T-helper 2 cell treated with Interferon-gamma antibody and Interleukin-4, amounts not matched to agents 100 ng/mL and 5 ng/mL, for 36 hours (primary cell): Measurements from ENCODE around the gene NKAIN2. TPM values are rescaled to one million over a fixed set of nuclear protein-coding genes. Genes with fewer than 3 reads are reported as not detected.
"Not testable (repeated sequence)": the region's sequence is repeated elsewhere in the genome, so short reads cannot be mapped to it uniquely, and the experiment has no call there.

Source experiments
- intact Hi-C: fragments of 100-400 bp; cut with micrococcal nuclease; formaldehyde crosslinking; loops from one replicate; pipeline ENCODE4 v1.15.1; 2023
- total RNA-seq: library from RNA; stranded (reverse); gene quantifications from 2 replicates; pipeline ENCODE4 v1.2.3, GENCODE V29; 2022

Gene NKAIN2
- total RNA-seq, 1 donor from 2014 or later: not detected

DNA sequence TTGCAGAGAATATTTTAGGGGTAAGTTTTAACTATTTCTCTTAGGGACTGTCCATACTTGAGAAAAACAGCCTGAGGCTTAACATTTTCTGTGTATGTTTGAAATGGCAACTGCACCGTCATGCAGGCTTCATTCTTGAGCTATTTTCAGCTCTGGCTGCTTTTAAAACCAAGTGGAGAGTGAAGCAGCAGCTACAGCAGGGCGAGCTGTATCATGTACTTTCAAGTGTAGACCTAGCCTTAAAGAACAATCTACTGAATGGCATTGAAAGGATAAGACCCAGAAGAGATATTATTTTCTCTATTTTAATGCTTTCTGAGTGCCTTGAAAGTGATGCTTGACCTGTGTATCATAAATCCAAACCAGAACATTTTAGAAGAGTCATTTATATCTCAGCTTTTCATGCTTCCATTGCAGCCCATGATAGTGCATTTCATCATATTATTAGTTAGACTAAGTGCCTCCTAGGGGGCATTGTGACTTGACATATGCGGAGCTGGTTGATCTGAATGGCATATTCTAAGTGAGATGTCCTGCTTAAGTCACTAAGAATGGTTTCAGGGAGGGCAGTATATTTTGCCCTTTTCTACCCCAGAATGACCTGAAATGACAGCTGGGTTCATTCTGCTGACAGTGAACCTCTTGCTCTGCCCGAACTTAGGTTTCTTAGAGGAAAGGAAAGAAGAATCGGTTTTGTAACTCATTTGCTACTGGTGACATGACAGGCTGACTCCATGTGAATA lies 85.3 kb downstream of the NKAIN2 start:
- intact Hi-C loops: no loop called here

DNA sequence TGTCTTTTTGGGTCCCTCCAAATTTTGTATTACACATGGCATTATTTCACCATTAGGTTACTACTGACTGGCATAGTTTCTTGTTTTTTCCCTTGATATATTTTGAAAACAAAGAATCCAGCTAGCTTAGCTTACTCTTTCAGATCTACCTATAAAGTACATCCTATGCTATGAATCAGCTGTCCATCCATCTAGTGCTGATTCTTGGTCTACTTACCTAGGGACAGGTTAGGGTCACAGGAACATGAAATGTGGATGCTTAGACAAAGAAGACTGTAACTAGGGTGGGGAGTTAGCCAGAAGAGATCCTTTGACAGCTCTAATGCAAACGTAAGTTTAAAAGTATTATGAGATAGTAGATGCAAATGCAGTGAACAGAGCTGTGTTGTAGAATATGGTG lies 91.7 kb downstream of the NKAIN2 start:
- intact Hi-C loops: no loop called here

DNA sequence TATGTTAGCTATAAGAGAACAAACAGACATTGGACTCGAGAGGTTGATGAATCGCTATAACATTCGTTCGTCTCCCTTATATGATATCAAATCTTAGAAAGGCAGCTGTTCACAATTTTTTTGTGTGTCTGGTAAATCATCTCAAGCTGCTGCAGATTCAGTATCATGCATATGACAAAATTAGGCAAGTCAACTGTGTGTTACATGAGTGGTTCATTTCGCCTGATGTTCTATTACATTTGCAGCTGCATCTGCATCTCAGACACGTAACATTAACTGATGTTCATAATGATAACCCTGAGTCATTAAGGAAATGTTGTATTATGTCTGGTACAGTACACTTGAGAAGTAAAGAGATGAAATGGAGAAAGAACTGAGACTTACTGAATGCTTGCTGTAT lies 92.1 kb downstream of the NKAIN2 start:
- intact Hi-C loops: no loop called here

GRCh38 chr6:123896869-123897268 lies 93.2 kb downstream of the NKAIN2 start:
- intact Hi-C loops: no loop called here

- intact Hi-C loops: no loop called here
These were observed 94.3 kb downstream of the NKAIN2 start for GRCh38 chr6:123897965-123898364.

DNA sequence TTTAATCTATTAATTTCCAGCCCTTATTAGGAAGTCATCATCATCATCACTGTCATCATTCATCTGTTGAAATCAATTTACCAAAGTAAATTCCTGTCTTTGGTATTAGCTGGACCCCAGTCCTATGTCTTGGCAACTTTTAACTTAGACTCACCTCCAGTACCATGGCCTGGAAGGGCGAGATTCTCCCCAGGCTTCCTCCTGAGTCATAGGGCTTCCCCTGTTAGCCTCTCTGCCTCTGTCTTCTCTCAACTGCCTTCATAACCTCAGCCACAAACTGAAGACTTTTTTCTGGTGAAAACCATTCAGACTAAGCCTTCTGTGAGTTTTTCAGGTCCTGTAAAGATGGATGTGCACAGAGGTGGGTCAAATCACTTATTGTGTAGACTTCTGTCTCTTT lies 95.0 kb downstream of the NKAIN2 start:
- intact Hi-C loops: no loop called here

GRCh38 chr6:123899745-123900144 lies 96.1 kb downstream of the NKAIN2 start:
- intact Hi-C loops: no loop called here

- intact Hi-C loops: no loop called here
These were observed 97.8 kb downstream of the NKAIN2 start for GRCh38 chr6:123901436-123901835.

DNA sequence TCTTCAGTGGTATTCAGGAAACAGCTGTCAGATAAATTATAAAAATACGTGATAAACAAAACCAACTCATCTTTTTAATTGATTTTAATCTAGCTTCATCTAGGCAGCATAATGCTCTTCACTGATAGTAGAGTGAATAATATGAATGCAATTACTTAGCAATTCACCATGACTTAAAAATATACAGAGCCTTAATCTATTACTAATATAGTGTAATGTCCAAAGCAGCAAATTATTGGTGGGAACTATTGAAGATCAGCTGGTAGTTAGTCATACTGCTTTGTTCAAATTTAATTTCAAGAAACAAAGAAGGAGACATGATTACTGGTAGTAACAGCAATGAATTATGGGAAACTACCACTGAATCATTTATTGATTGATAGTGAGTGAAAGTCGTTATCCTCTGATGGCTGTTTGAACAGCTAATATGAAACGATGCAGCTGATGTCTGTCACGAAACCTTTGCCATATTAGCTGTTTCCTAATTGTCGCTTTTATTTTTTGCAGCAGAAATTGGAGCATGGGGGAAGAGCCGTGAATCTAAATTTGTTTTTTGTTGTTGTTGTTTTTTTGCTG lies 99.2 kb downstream of the NKAIN2 start:
- intact Hi-C loops: no loop called here

DNA sequence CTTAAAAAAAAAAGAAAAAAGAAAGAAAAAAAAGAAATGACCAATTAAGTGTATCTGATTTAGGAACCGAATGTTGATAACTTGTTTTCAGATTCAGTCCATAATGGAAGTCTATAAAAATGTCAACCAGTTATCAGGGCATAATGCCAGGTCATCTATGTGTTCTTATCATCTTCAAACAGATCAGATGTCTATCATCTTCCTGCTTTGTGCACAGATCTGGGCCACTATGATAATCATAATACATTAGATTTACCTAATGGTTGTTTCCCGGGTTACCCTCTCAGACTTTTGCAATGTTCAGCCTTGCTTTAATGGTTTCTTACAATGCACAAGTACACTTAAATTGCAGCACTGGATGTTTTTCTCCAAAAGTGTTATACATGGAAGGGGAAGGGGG lies 100.6 kb downstream of the NKAIN2 start:
- intact Hi-C loops: no loop called here

DNA sequence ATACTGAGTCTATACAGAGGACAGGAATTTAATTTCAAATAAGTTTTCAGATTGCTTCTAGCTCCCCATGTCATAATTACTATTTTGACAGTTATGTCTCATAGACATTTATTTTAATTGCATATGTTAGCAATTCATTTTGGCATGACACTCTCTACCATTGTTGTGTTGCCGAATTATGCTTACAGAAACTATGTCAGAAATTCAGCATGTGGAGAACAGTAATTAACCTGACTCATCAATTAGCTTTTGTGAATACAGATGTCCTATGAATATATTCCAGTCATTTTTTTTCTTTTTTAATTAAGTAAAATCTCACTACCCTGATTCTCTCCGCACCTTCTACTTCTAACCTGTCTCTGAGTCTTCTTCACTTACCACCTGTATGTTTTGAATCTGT lies 105.1 kb downstream of the NKAIN2 start:
- intact Hi-C loops: no loop called here

DNA sequence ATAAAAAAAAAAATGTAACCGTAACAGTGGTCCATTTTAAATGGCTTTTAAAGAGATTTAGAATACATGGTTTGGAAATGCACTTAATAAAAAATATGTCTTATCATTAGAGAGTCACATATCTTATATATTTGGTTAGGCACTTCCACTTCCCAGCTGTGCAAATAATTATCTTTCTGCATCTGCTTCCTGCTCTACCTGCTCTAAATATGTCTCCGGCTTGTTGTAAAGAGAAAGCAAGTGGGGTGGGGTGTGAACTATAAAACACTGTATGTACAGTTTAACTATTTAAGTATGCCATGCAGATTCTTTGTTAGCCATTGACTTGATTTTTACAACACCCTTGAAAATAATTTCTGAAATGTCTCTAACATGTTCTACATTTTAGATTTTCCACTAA lies 106.3 kb downstream of the NKAIN2 start:
- intact Hi-C loops: no loop called here

DNA sequence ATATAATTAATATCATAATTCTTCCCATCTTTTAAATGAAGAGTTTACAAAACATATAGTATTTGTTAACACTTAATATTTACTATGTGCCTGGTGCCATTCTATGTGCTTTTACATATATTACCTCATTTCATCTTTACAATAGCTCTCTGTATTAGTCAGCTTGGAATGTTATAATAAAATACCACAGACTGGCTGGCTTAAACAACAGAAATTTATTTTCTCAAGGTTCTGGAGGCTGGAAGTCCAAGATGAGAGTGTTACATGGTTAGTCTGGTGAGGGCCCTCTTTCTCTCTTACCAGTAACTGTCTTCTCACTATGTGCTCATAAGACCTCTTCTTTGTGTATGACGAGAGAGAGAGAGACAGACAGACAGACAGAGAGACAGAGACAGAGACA lies 110.2 kb downstream of the NKAIN2 start:
- intact Hi-C loops: no loop called here

DNA sequence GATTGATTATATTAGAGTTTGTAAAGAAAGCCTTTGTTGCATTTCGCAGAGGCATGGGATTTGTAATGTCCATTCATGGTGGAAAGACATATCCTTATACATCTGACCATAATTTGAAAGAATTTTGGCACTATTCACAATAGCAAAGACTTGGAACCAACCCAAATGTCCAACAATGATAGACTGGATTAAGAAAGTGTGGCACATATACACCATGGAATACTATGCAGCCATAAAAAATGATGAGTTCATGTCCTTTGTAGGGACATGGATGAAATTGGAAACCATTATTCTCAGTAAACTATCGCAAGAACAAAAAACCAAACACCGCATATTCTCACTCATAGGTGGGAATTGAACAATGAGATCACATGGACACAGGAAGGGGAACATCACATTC lies 119.7 kb downstream of the NKAIN2 start:
- intact Hi-C loops: not testable (repeated sequence)

DNA sequence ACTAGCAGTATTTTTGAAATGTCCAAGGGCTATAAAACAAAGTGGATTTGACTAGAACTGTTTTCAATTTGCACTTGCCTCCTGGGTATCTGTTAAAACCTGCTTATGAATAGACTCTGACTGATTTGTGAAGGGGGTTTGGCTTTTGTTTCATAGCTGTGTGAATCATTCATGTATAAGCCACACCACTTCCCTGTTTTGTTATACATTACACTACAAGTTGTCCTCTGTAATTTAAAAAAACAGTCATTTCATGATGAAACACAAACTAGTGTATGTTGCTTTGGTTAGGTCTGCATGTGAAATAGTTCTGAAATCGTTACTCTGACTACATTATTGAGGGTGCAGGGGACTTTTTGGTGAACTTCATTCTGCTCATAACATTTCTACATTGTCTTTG lies 121.7 kb downstream of the NKAIN2 start:
- intact Hi-C loops: no loop called here

DNA sequence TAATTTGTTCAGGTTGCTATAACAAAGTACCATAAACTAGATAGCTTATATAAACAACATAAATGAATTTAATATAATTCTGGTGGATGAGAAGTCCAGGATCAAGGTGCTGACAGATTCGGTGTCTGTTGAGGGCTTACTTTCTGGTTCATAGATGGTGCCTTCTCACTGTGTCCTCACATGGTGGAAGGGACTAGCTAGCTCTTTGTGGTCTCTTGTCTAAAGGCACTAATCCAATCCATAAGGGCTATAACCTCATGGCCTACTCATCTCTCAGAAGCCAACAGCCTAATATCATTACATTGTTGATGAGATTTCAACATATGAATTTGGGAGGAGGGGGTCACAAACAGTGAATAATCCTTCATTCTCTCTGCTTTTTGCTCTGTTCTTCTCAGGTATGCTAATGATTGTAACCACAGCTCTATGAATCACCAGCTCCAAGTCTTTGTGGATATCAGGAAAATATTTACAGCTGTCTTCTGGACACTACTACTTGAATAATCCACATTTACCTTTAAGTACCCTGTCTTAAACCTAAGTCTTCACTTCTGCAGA lies 122.3 kb downstream of the NKAIN2 start:
- intact Hi-C loops: no loop called here

- intact Hi-C loops: no loop called here
These were observed 124.9 kb downstream of the NKAIN2 start for GRCh38 chr6:123928529-123928928.

DNA sequence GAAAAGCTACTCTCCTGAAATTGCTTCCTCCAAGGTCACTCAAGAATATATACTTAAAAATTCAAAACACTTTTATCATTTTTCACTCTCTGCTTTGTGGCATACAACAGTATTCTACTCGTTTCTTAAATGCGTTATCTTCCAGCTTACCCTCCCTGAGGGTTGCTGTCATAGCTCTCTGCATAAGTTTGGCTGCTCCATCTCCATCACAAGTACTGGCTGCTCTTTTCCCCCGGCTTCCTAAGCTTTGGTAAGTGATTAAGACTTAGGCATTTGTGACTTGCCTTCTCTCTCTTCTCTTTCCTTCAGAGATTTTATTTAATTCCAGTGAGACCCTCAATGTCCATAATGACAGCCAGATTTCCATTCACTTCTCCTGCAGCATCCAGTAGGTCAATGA lies 128.3 kb downstream of the NKAIN2 start:
- intact Hi-C loops: no loop called here

GRCh38 chr6:123940551-123940950 lies 136.9 kb downstream of the NKAIN2 start:
- intact Hi-C loops: no loop called here

GRCh38 chr6:123941855-123942254 lies 138.2 kb downstream of the NKAIN2 start:
- intact Hi-C loops: no loop called here

DNA sequence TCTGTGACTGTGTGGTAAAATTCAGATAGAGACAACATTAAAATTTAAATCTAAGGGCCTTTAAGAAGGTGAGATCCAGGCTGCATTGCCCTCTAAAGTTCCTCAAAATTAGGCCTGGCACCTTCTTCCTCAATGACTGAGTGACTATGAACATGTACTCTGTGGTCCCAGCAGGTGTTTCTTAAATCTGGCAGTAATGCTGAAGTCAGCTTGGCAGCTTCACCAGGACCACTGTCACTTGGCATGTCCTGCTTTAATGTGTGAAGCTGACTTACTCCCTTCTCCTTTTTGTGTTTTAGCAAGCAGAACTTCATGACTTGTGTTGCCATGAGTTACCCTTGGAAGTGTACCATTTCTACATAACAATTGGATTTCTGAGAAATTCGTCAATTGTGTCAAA lies 141.7 kb downstream of the NKAIN2 start:
- intact Hi-C loops: no loop called here

GRCh38 chr6:123953920-123954319 lies 150.3 kb downstream of the NKAIN2 start:
- intact Hi-C loops: no loop called here
